GM23248 (cell line): ENCODE measurements around the gene ADGRL3. TPM values are rescaled to one million over a fixed set of nuclear protein-coding genes. Genes with fewer than 3 reads are reported as not detected.

ENCODE experiments used
- DNase-seq: peaks from one replicate; pipeline ENCODE4 v3.0.0-alpha.2; 2015
- H2AFZ ChIP-seq: fragments of 200-600 bp; sonication (generic); 2 replicates; pipeline ENCODE4 v1.6.1; 2016; ENCODE audit warnings: antibody characterized with exemption
- H3F3A ChIP-seq: fragments of 200-600 bp; sonication (generic); 2 replicates; pipeline ENCODE4 v1.6.1; 2016; ENCODE audit warnings: mild to moderate bottlenecking, antibody characterized with exemption, mixed run types; ENCODE audit not compliant: insufficient read depth
- H3K27ac ChIP-seq: fragments of 200-600 bp; sonication (generic); 2 replicates; pipeline ENCODE4 v1.5.1; 2016; ENCODE audit warnings: mild to moderate bottlenecking
- H3K27me3 ChIP-seq: fragments of 200-600 bp; sonication (generic); replicated peaks from 2 replicates; pipeline ENCODE4 v1.6.1; 2016; ENCODE audit warnings: mild to moderate bottlenecking; ENCODE audit not compliant: insufficient read depth
- H3K36me3 ChIP-seq: fragments of 200-600 bp; sonication (generic); 2 replicates; pipeline ENCODE4 v1.6.1; 2016; ENCODE audit warnings: low read depth, mild to moderate bottlenecking
- H3K4me1 ChIP-seq: fragments of 200-600 bp; sonication (generic); 2 replicates; pipeline ENCODE4 v1.6.1; 2016; ENCODE audit warnings: mild to moderate bottlenecking; ENCODE audit not compliant: insufficient read depth
- H3K4me2 ChIP-seq: fragments of 200-600 bp; sonication (generic); one replicate; pipeline ENCODE4 v1.6.1; 2016; ENCODE audit warnings: mild to moderate bottlenecking; ENCODE audit not compliant: unreplicated experiment
- H3K4me3 ChIP-seq: fragments of 200-600 bp; sonication (generic); 2 replicates; pipeline ENCODE4 v1.5.1; 2016; ENCODE audit warnings: mild to moderate bottlenecking
- H3K79me2 ChIP-seq: fragments of 200-600 bp; sonication (generic); 2 replicates; pipeline ENCODE4 v1.6.1; 2016; ENCODE audit warnings: mild to moderate bottlenecking; ENCODE audit not compliant: insufficient read depth
- H3K9ac ChIP-seq: fragments of 200-600 bp; sonication (generic); 2 replicates; pipeline ENCODE4 v1.6.1; 2016; ENCODE audit warnings: mild to moderate bottlenecking
- H3K9me2 ChIP-seq: fragments of 200-600 bp; sonication (generic); 2 replicates; pipeline ENCODE4 v1.6.1; 2016; ENCODE audit warnings: mixed run types, mild to moderate bottlenecking, moderate library complexity; ENCODE audit not compliant: insufficient read depth
- H3K9me3 ChIP-seq: fragments of 200-600 bp; sonication (generic); one replicate; pipeline ENCODE4 v1.6.1; 2017; ENCODE audit warnings: low read depth
- H4K20me1 ChIP-seq: fragments of 200-600 bp; sonication (generic); 2 replicates; pipeline ENCODE4 v1.6.0; 2016; ENCODE audit not compliant: insufficient read depth
- EZH2 ChIP-seq: fragments of 200-600 bp; sonication (generic); IDR thresholded peaks from 2 replicates; pipeline ENCODE4 v1.6.1; 2018; ENCODE audit warnings: antibody characterized with exemption, mild to moderate bottlenecking; ENCODE audit not compliant: insufficient read depth, poor library complexity, severe bottlenecking
- EZH2phosphoT487 ChIP-seq: fragments of 200-600 bp; sonication (generic); IDR thresholded peaks from 2 replicates; pipeline ENCODE4 v1.6.1; 2018; ENCODE audit warnings: antibody characterized with exemption, moderate library complexity, mild to moderate bottlenecking, low read depth; ENCODE audit not compliant: insufficient read depth
- WGBS, 2 experiments: methylation state at CpG; one replicate each; pipeline ENCODE4 v1.1.6; 2015 to 2017; ENCODE audit warnings: low lambda C conversion rate in 2 of 2, low coverage in 1 of 2; ENCODE audit errors: missing lambda C conversion rate in 2 of 2; 5-methylcytosine and 5-hydroxymethylcytosine counted together
- in situ Hi-C: fragments of 300-500 bp; cut with MboI; formaldehyde crosslinking; loops from 2 replicates; pipeline ENCODE4 v1.15.0; 2020
- polyA plus RNA-seq: library from polyadenylated mRNA; unstranded; fragments of >200 nt; fragmentation: Nextera tagmentation; extraction: Ambion mirVana; gene quantifications from 2 replicates; pipeline ENCODE4 v1.2.1, GENCODE V29; 2016
- total RNA-seq: library from RNA; depleted of rRNA; stranded (reverse); fragments of >200 nt; shearing (Covaris generic); gene quantifications from 2 replicates; pipeline ENCODE4 v1.2.3, GENCODE V29; 2014

Gene ADGRL3
- total and polyA plus RNA-seq, 2 experiments from 2014 or later = not detected

DNA sequence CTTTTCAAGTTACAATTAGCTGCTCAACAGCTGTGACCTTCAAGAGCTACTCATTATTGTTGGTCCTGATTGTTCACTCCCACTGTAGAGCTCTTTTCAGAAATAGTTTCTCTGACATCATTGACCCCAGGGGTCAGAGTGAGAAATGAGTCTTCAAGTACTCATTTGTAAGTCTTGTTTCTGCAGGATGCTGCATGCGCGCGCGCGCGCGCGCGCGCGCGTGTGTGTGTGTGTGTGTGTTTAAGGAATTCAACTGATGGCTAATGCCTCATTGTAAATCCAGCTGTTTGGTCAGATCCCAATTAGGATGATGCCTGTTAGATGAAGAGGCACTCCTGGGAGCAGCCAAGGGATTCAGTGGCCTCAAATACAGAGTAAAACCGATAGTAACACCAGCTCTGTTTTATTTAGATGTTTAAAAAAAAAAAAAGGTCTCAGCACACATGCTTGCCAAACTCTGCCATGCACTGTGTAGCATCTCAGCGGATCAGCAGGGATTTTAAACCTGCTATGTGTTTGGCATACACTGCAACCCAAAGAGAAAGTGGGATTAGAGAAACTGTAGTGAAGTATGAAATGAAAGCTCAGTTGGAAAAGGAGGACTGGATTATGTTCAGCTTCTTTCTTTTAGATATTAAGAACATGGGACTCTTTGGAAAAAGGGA, 332.3 kb downstream of the ADGRL3 start:
- H3K4me3 ChIP-seq = no peak overlapping the region
- TF ChIP-seq EZH2 (no peak), EZH2phosphoT487 (no peak)
- H3K27ac ChIP-seq = no peak overlapping the region
- no peak overlapping the region for H2AFZ ChIP-seq
- WGBS, 2 experiments = 70 to 73% methylated on average over 14 of the region's 14 CpGs
- H3K4me2 ChIP-seq = no peak overlapping the region
- no peaks in the 10 kb centered on the region for H3K79me2 ChIP-seq
- no peak for DNase-seq
- in situ Hi-C loops = no loop called here
- no peak overlapping the region for H3K9ac ChIP-seq
- no peaks in the 10 kb centered on the region for H3K27me3 ChIP-seq
- H4K20me1 ChIP-seq = no peaks in the 10 kb centered on the region
- no peaks in the 10 kb centered on the region for H3F3A ChIP-seq
- no peaks in the 10 kb centered on the region for H3K9me2 ChIP-seq
- H3K9me3 ChIP-seq = no peaks in the 10 kb centered on the region
- no peaks in the 10 kb centered on the region for H3K4me1 ChIP-seq
- H3K36me3 ChIP-seq = no peaks in the 10 kb centered on the region

GRCh38 chr4:61533140-61533539, 333.0 kb downstream of the ADGRL3 start:
- Histone ChIP-seq H3K4me1 (no peaks in the 10 kb centered on the region), H3K36me3 (no peaks in the 10 kb centered on the region), H3K9me3 (no peaks in the 10 kb centered on the region), H2AFZ (no peak overlapping the region), H3F3A (no peaks in the 10 kb centered on the region), H3K27me3 (no peaks in the 10 kb centered on the region), H3K4me2 (no peak overlapping the region), H3K9me2 (no peaks in the 10 kb centered on the region), H3K9ac (no peak overlapping the region), H3K27ac (no peak overlapping the region), H3K79me2 (no peaks in the 10 kb centered on the region), H4K20me1 (no peaks in the 10 kb centered on the region), H3K4me3 (no peak overlapping the region)
- 4 to 7% methylated on average over 1 of the region's 1 CpG for whole genome bisulfite sequencing, 2 experiments
- in situ Hi-C loops = no loop called here
- no peak for TF ChIP-seq EZH2phosphoT487
- no peak for TF ChIP-seq EZH2
- DNase-seq = no peak

- no peak for TF ChIP-seq EZH2phosphoT487
- no peak for TF ChIP-seq EZH2
- no peaks in the 10 kb centered on the region for H3K9me3 ChIP-seq
- DNase-seq = no peak
- no peak overlapping the region for H2AFZ ChIP-seq
- in situ Hi-C loops = no loop called here
- no peak overlapping the region for H3K4me3 ChIP-seq
- H3K9ac ChIP-seq = no peak overlapping the region
- H3F3A ChIP-seq = no peaks in the 10 kb centered on the region
- H3K4me2 ChIP-seq = no peak overlapping the region
- H4K20me1 ChIP-seq = no peaks in the 10 kb centered on the region
- H3K4me1 ChIP-seq = no peaks in the 10 kb centered on the region
- no peaks in the 10 kb centered on the region for H3K9me2 ChIP-seq
- no peaks in the 10 kb centered on the region for H3K36me3 ChIP-seq
- WGBS, 2 experiments = 31 to 49% methylated on average over 2 of the region's 2 CpGs
- no peak overlapping the region for H3K27ac ChIP-seq
- H3K27me3 ChIP-seq = no peaks in the 10 kb centered on the region
- H3K79me2 ChIP-seq = no peaks in the 10 kb centered on the region
Measured at GRCh38 chr4:61540944-61541343, 340.8 kb downstream of the ADGRL3 start.

DNA sequence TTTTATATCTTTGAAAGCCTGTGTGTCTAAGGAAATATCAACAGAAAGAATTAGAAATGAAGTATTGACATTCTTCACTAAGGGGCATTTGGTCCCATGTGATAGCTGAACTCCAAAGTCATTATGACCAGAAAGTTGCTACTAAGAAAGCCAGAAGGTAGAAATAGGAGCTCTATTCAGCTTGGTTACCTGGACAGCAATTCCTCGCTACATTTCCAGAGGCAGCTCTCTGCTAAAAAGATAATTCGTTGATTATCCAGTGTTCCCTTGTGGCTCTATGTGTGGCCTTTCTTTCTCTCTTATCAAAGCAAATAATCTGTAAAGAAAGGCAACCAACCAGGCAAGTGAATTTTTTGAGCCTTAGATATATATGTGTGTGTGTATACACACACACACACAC, 341.3 kb downstream of the ADGRL3 start:
- H3K9me3 ChIP-seq = no peaks in the 10 kb centered on the region
- no peak overlapping the region for H3K4me3 ChIP-seq
- no peaks in the 10 kb centered on the region for H3F3A ChIP-seq
- no peaks in the 10 kb centered on the region for H3K36me3 ChIP-seq
- H3K27me3 ChIP-seq = no peaks in the 10 kb centered on the region
- no peaks in the 10 kb centered on the region for H3K9me2 ChIP-seq
- H3K4me1 ChIP-seq = no peaks in the 10 kb centered on the region
- H4K20me1 ChIP-seq = no peaks in the 10 kb centered on the region
- in situ Hi-C loops = no loop called here
- no peaks in the 10 kb centered on the region for H3K79me2 ChIP-seq
- no peak for TF ChIP-seq EZH2phosphoT487
- TF ChIP-seq EZH2 = no peak
- no peak overlapping the region for H3K27ac ChIP-seq
- no peak overlapping the region for H2AFZ ChIP-seq
- no peak overlapping the region for H3K4me2 ChIP-seq
- 24 to 29% methylated on average over 2 of the region's 2 CpGs for WGBS, 2 experiments
- DNase-seq = no peak
- H3K9ac ChIP-seq = no peak overlapping the region

DNA sequence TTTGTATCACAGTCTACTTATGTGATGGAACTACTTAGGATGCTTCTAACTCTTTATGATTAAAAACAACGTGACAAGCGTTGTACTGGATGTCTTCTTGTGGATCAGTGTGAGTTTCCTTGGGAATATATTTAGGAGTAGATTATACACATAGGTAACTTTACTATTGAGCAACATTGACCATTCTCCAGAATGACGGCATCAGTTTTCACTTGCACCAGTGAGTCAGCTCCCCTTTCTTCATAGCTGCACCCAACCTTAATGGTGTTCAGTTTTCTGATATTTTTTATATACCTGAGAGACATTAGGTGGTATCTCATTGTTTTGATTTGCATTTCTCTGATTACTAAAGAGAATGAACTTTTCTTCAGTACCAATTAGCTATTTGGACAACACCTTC, 343.9 kb downstream of the ADGRL3 start:
- 30 to 34% methylated on average over 3 of the region's 3 CpGs for WGBS, 2 experiments
- no peaks in the 10 kb centered on the region for H3K9me2 ChIP-seq
- no peaks in the 10 kb centered on the region for H3K79me2 ChIP-seq
- H3K9me3 ChIP-seq = no peaks in the 10 kb centered on the region
- no peak overlapping the region for H2AFZ ChIP-seq
- TF ChIP-seq EZH2phosphoT487 = no peak
- TF ChIP-seq EZH2 = no peak
- H3F3A ChIP-seq = no peaks in the 10 kb centered on the region
- H3K4me3 ChIP-seq = no peak overlapping the region
- H3K27ac ChIP-seq = no peak overlapping the region
- no peaks in the 10 kb centered on the region for H3K27me3 ChIP-seq
- DNase-seq = no peak
- no peaks in the 10 kb centered on the region for H3K36me3 ChIP-seq
- H3K4me2 ChIP-seq = no peak overlapping the region
- H4K20me1 ChIP-seq = no peaks in the 10 kb centered on the region; the same call in 1 of the 2 replicates
- no peak overlapping the region for H3K9ac ChIP-seq
- in situ Hi-C loops = no loop called here
- no peaks in the 10 kb centered on the region for H3K4me1 ChIP-seq
